ENCODE measurements around the gene TNIP3.

TNIP3 gene

GRCh38 chr4:121129606-121130325 lies 34.4 kb downstream of the TNIP3 start:
- DNase-seq = no peak

GRCh38 chr4:121127100-121127499 lies 37.0 kb downstream of the TNIP3 start:
- DNase-seq = no peak

GRCh38 chr4:121126449-121127006 lies 37.6 kb downstream of the TNIP3 start:
- DNase-seq = no peak

GRCh38 chr4:121125498-121125885 lies 38.6 kb downstream of the TNIP3 start:
- DNase-seq = no peak

GRCh38 chr4:121122661-121123060 lies 41.5 kb downstream of the TNIP3 start:
- DNase-seq = no peak

GRCh38 chr4:121119715-121120114 lies 44.4 kb downstream of the TNIP3 start:
- DNase-seq = no peak

- no peak for DNase-seq
Observed at GRCh38 chr4:121118344-121118743, 45.8 kb downstream of the TNIP3 start.

GRCh38 chr4:121114756-121115155 lies 49.4 kb downstream of the TNIP3 start:
- no peak for DNase-seq

- DNase-seq = no peak
Observed at GRCh38 chr4:121112530-121112929, 51.6 kb downstream of the TNIP3 start.

GRCh38 chr4:121108557-121108956 lies 55.6 kb downstream of the TNIP3 start:
- no peak for DNase-seq

- no peak for DNase-seq
Observed at GRCh38 chr4:121107507-121107906, 56.6 kb downstream of the TNIP3 start.

- no peak for DNase-seq
Observed at GRCh38 chr4:121100093-121100775, 63.9 kb downstream of the TNIP3 start.

GRCh38 chr4:121098266-121098665 lies 65.9 kb downstream of the TNIP3 start:
- no peak for DNase-seq

- DNase-seq = peak; percentile 2
Observed at GRCh38 chr4:121096629-121097028, 67.5 kb downstream of the TNIP3 start.

- DNase-seq = no peak
Observed at GRCh38 chr4:121096191-121096590, 67.9 kb downstream of the TNIP3 start.

- no peak for DNase-seq
Observed at GRCh38 chr4:121094297-121094966, 69.7 kb downstream of the TNIP3 start.

- DNase-seq = no peak
Observed at GRCh38 chr4:121093261-121093660, 70.9 kb downstream of the TNIP3 start.

- DNase-seq = no peak
Observed at GRCh38 chr4:121091941-121092340, 72.2 kb downstream of the TNIP3 start.

GRCh38 chr4:121088867-121089266 lies 75.3 kb downstream of the TNIP3 start:
- DNase-seq = no peak
